ENCODE data around the gene ADPRS. TPM values are rescaled to one million over a fixed set of nuclear protein-coding genes. Genes with fewer than 3 reads are reported as not detected.

Gene ADPRS
- total RNA-seq, 1 experiment from 2014 or later, result 27.8 TPM

- H4K5ac ChIP-seq (ENCODE audit: insufficient read length, low read depth, low read length), result no peak overlapping the region
- no peaks in the 10 kb centered on the region for H4K20me1 ChIP-seq (ENCODE audit: control insufficient read depth, insufficient read depth, insufficient read length)
- no peaks in the 10 kb centered on the region for H3K79me1 ChIP-seq (ENCODE audit: insufficient read depth, low read depth, low read length, poor library complexity, severe bottlenecking)
- no CpG with 5 or more reads among the region's 9 CpGs for WGBS (ENCODE audit: extremely low coverage, insufficient read length, low lambda C conversion rate)
- no peaks in the 10 kb centered on the region for H3K4me1 ChIP-seq (ENCODE audit: insufficient read depth, low read length)
- no peak overlapping the region for H2BK5ac ChIP-seq (ENCODE audit: insufficient read length, low read length)
- TF ChIP-seq CTCF (conservative IDR thresholded peaks at IDR 0.05), result no peak
- no peak overlapping the region for H3K4ac ChIP-seq (ENCODE audit: low read depth, low read length)
- H2BK20ac ChIP-seq (ENCODE audit: low read depth, low read length, poor library complexity, severe bottlenecking), result no peak overlapping the region
- no peak overlapping the region for H3K4me2 ChIP-seq (ENCODE audit: insufficient read depth, insufficient read length, low read length)
- no peak overlapping the region for H3T11ph ChIP-seq (ENCODE audit: low read length)
- H2BK120ac ChIP-seq (ENCODE audit: low read depth, low read length, poor library complexity, severe bottlenecking), result no peak overlapping the region
- H3K56ac ChIP-seq (ENCODE audit: insufficient read length, low read depth, low read length), result no peak overlapping the region
- no peaks in the 10 kb centered on the region for H3K79me2 ChIP-seq (ENCODE audit: insufficient read depth, low read length)
- Mint-ChIP-seq H3K4me1 (peaks cover under 1 to 16% of the 10 kb centered on the region in 2 experiments), H3K9me3 (no peaks in the 10 kb centered on the region), H3K36me3 (ENCODE audit: insufficient read depth in 1 of 3, low read depth in 3 of 3) (no peaks in the 10 kb centered on the region), H3K4me3 (no peak overlapping the region), H3K27ac (no peak overlapping the region), H3K27me3 (ENCODE audit: low read depth) (no peaks in the 10 kb centered on the region; the same call in none of the 2 replicates)
- no peaks in the 10 kb centered on the region for H3K27me3 ChIP-seq (ENCODE audit: insufficient read depth, low read length)
- no peak overlapping the region for H3K14ac ChIP-seq (ENCODE audit: insufficient read depth, low read length)
- H3K9ac ChIP-seq (ENCODE audit: extremely low read depth, insufficient read length, low read length), result no peak overlapping the region
- no peak for DNase-seq
- H3K9me3 ChIP-seq (ENCODE audit: control insufficient read depth, low read depth, low read length), result no peaks in the 10 kb centered on the region
- no peak overlapping the region for H3K18ac ChIP-seq (ENCODE audit: insufficient read length, low read depth, low read length)
- no peaks in the 10 kb centered on the region for H3K23me2 ChIP-seq (ENCODE audit: insufficient read length, low read depth, low read length, poor library complexity, severe bottlenecking)
- no peak overlapping the region for H3K23ac ChIP-seq (ENCODE audit: insufficient read length, low read depth, low read length)
- no peak overlapping the region for H2BK12ac ChIP-seq (ENCODE audit: insufficient read length, low read depth, low read length)
- H2AFZ ChIP-seq (ENCODE audit: low read length), result no peak overlapping the region
- no peak overlapping the region for H4K91ac ChIP-seq (ENCODE audit: insufficient read length, low read depth, low read length)
- no peak overlapping the region for H3K27ac ChIP-seq (ENCODE audit: insufficient read length, low read depth, low read length)
- H2BK15ac ChIP-seq (ENCODE audit: low read depth, low read length), result no peak overlapping the region
- H4K8ac ChIP-seq (replicated peaks; ENCODE audit: insufficient read length, low read depth, low read length), result no peak overlapping the region
- H2AK5ac ChIP-seq (ENCODE audit: insufficient read length, low read length), result no peak overlapping the region
These were observed 24.1 kb downstream of the ADPRS start for GRCh38 chr1:36112823-36113222.
